GM18520 (cell line): ENCODE results near the gene EEF1B2.
"Not testable (repeated sequence)": the region's sequence is repeated elsewhere in the genome, so short reads cannot be mapped to it uniquely, and the experiment has no call there.

Experiments
- ATAC-seq: cut with Tn5 transposase; IDR thresholded peaks from one replicate; pipeline ENCODE4 v1.9.1; 2021; ENCODE audit not compliant: unreplicated experiment

EEF1B2 gene

GRCh38 chr2:206159346-206160124 lies at the start of gene EEF1B2, which contains the start of gene NDUFS1:
Gene EEF1B2, plus strand, starts transcription at chr2:206159895. Its CDS starts 85 bp downstream, at chr2:206159980.
Gene NDUFS1, minus strand, starts transcription at chr2:206159444. Its CDS starts 5,766 bp downstream, at chr2:206153678.
- peak; percentile 90 for ATAC-seq

- no peak for ATAC-seq
Measured at GRCh38 chr2:206112108-206112507, 47.6 kb upstream of the EEF1B2 start.

DNA sequence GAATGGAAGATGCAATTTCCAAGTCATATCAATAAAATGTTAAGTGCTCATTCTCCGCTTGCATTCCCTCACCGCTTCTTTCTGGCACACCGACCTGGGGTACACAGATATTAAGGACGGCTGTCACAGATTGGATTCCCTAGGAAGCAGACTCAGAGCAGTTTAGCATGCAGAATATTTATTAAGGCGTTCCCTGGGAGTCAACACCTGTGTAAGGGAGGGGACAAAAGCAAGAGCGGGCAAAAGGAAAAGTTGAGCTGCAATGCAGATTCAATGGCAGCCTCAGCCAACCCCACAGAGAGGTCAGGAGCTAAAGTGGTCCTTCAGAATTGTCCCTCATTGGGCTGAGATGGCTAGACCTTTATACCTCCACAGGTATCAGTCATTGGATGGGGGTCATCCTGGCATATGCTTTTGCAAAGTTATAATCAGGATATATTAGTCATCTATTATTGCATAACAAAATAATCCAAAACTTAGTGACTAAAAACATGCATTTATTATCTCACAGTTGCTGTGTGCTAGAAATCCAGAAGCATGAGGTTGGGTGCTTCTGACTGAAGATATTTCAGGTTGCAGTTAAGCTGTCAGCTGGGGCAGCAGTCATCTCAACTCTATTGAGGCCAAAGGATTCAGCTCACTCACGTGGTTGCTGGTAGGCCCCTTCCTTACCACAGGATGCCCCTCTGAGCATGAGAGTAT lies 46.7 kb upstream of the EEF1B2 start:
- ATAC-seq, result no peak

DNA sequence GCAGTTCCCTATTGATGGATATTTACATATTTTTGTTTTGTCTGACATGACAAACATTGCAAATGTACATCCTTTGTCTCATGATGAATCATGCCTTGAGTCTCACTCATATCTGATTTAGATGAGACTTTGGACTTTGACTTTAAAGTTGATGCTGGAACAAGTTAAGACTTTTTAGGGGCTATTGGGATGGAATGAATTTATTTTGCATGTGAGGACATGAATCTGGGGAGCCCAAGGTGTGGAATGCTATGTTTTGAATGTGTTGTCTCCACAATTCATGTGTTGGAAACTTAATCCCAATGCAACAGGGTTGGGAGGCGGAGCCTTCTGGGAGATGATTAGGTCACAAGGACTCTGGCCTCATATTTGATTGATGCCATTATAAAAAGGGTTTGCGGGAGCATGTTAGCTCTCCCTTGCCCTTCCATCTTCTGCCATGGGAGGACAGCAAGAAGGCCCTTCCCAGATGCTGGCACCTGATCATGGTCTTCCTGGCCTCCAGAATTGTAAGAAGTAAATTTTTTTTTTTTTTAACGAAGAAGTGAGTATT lies 44.6 kb upstream of the EEF1B2 start:
- no peak for ATAC-seq

GRCh38 chr2:206116278-206116677 lies 43.4 kb upstream of the EEF1B2 start:
- no peak for ATAC-seq

DNA sequence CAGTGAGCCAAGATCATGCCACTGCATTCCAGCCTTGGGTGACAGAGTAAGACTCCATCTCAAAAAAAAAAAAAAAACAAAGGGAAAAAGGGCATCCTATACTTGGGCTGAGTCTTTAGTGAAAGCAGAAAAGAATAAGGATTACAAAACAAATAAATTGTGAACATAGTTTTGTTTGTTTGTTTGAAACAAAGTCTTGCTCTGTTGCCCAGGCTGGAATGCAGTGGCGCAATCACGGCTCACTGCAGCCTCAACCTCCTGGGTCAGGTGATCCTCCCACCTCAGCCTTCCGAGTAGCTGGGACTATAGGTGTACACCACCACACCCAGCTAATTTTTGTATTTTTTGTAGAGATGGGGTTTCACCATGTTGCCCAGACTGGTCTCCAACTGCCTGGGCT lies 37.1 kb upstream of the EEF1B2 start:
- ATAC-seq, result not testable (repeated sequence)

DNA sequence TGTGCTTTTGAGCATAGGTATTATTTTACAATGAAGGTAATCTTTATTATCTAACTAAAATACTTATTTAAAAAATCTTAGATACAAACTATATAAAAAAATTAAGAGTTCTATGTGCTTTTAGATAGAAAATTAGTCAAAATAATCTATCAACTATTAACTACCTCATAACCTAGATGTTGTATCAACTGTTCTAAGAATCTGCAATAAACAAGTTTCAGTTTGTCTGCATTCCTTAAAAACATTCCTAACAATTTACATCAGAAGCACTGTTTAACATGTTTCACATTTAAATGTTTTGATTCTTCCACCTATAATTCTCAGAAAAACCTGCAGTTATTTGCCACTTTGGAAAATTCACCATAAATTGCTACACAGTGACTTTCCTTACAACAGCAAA lies 33.8 kb upstream of the EEF1B2 start:
- ATAC-seq, result no peak

- ATAC-seq, result no peak
Measured at GRCh38 chr2:206127656-206128055, 32.0 kb upstream of the EEF1B2 start.

DNA sequence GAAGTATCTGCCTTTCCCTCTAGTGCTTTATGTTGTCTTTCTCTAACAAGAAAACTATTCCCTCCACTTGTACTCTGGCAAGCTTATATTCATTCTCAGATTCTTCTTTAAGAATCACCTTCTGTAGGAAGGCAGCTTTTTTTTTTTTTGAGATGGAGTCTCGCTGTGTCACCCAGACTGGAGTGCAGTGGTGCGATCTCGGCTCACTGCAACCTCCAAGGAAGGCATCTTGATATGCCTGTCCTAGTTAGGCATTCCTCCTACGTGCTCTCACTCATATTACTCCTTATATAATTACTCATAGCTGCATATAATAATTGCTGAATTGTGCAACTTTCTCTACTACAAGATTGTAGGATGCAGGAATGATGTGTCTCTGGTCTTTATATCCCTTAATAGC lies 16.2 kb upstream of the EEF1B2 start:
- ATAC-seq, result no peak

DNA sequence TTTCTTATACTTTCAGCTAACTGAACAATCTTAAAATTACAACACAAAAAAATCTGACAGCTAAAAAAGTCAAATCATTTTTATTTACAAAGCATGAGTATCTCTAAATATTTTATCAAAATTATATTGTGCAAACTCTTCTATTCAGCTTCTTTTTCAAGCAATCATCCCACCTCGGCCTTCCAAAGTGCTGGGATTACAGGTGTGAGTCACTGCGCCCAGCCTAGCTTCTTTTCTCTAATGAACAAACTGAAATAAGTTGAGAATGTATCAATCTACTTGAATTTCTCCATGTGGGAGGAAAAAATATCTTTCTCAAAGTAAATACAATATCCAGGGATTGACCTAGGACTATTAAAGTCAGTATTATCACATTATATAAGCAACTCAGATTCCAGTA lies 15.3 kb upstream of the EEF1B2 start:
- ATAC-seq, result no peak

GRCh38 chr2:206145665-206146064 lies 14.0 kb upstream of the EEF1B2 start:
- ATAC-seq, result no peak

DNA sequence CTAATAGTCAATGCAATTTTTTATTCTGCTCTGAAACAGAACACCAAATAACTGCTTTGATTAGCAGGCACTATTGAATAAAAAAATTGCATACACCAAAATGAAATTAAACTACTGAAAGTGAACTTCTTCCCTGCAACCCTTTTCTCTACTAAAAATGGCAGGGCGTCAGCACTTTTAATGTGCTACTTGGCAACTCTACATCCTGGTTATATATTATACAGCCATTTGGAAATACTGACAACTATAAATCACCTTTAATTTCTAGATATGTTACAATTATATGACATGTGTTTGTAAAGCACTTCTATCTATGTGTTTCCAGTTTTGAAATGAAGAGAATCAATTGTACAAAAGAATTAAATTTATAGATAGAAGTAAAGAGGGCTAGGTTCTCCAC lies 10.4 kb upstream of the EEF1B2 start:
- no peak for ATAC-seq

DNA sequence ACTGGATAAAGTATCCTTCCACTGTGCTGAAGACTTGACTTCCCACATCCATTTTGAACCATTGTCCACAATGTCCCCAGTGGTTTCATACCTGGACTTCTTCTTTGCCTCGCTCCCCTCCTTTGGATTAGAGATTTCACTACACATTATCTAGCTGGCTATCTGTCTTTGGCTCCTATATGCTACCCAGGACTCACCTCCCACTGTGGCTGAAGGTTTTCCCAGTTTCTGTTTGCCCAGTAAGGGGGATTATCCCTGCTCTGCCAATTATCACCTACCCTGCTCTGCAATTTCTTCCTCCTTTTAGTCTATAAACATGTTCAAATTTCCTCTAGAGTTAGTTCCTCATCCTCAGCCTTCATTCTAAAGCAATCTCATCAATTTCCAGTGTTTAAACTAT lies 9.5 kb upstream of the EEF1B2 start:
- no peak for ATAC-seq

DNA sequence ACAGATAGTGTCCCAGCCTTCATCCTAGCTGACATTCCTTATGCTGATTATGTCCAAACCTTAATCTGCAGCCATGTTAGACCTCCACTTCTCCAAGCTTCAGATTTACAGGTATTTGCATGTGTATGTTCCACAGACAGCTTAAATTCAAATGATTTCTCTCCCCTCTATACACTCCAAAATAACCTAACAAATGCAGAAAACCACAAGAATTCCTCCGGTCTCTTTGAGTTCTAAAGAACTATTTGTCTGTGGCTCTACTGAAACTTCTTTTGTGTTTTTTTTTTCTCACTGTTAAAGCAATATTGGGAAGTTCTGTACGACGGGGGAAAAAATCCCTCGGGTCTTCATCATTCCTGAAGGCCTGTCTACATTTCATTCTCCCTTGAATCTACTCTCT lies 9.1 kb upstream of the EEF1B2 start:
- ATAC-seq, result no peak

GRCh38 chr2:206154197-206154596 lies 5.5 kb upstream of the EEF1B2 start:
- ATAC-seq, result no peak

DNA sequence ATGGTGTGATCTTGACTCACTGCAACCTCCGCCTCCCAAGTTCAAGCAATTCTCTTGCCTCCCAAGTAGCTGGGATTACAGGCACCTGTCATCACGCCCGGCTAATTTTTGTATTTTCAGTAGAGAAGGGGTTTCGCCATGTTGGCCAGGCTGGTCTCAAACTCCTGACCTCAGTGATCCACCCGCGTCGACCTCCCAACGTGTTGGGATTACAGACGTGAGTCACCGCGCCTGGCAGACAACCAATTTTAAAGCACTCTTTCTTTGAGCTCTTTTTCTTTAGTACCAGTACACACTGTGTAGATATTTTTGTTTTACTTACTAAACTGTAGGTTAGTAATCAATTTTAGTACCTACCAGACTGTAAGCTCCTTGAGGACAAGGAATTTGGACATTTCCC lies 2.7 kb upstream of the EEF1B2 start:
- not testable (repeated sequence) for ATAC-seq

DNA sequence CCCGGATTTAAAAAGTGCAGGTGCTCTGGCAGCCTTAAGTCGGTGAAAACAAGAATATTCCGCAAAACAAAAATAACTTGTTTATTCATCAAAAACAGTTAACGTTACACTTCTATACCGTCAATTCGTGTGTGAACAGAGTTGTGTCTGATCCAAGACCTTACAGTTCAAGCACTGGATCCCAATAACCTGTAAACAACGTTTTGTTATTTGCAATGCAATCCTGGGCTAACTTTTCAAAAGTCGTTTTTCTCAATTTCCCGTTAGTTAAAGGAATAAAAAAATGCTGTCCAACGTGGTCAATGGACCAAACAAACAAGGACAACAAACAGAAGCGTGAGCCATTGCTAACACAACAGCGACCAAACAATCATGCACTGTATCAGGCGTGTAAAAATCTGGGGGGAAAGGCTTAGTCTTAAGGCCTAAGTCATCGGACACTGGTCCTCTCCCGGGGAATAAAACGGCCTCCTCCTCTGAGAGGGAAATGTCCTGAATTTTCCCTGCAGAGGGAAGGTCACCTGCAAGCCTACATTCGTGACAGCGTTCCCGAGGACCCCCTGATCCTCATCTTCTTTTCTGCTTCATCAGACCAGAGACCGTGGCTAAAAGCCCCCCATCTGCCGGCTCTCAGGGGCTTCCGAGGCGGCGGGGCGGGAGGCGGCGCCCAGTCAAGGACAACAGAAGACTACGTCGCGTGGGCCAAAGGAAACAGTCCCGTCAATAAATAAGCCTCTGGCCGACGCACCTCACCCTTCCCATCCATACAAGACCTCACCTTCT lies 941 bp upstream of the EEF1B2 start:
- ATAC-seq, result peak; percentile 3

GRCh38 chr2:206160125-206160806 lies 571 bp downstream of the EEF1B2 start:
- peak; percentile 34 for ATAC-seq

DNA sequence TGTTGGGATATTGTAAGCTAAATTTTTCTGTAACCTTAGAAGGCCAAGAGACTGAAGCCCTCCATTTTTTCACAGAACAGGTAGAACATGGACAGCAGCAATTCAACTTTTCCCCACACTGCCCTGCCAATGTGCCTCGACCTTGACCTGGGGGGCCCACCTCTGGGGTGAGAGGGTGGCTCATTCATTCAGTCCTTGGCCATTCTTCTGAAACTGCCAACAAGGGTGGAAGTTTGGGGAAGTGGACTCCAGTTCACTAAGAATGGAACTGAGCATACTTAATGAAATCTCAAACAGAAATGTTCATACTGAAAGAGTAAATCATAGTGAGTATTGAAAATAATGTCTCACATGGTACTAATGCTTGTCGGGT lies 1.1 kb downstream of the EEF1B2 start:
- ATAC-seq, result no peak

DNA sequence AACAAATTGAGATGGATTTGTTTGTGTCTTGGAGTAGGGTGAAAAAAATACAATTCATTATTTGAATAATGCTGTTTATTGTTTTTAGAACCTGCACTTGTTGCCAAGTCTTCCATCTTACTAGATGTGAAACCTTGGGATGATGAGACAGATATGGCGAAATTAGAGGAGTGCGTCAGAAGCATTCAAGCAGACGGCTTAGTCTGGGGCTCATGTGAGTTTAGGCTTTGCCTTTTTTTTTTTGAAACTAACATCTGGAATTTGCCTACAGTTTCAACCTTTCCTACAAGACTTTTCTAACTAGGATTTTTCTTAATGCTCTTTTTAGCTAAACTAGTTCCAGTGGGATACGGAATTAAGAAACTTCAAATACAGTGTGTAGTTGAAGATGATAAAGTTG lies 2.7 kb downstream of the EEF1B2 start:
- ATAC-seq, result not testable (repeated sequence)
